GM12892 (cell line): ENCODE measurements around the gene RNASE3.

ENCODE experiments used
- POLR2A ChIP-seq: IDR thresholded peaks from 2 replicates; pipeline ENCODE4 v1.6.1; 2011; ENCODE audit warnings: low read depth, low read length, control low read depth
- POLR2AphosphoS5 ChIP-seq: IDR thresholded peaks from 2 replicates; pipeline ENCODE4 v1.6.1; 2011; ENCODE audit warnings: low read depth, low read length, control low read depth

DNA sequence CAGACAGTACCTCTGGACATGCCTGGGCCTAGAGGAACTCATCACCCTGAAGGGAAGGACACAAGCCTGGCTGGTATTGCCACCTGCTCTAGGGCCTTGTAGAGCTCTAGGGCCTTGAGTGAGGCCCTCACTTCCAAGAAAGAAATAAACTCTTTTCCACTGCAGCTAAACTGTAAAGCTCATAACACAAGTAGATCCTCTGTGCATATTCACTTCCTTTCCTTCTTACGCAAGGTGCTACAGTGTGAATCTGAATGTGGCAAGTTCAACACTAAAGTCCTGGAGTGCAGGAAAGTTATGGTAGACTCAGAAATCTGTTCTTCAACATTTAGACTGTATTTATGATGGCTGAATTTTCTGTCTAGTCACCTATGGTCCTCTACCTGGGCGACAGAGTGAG lies 14.5 kb downstream of the RNASE3 start:
- TF ChIP-seq POLR2A = no peak
- no peak for TF ChIP-seq POLR2AphosphoS5
